Endodermal cell (in vitro differentiated cells): ENCODE data around the gene PPP4R1. TPM values are rescaled to one million over a fixed set of nuclear protein-coding genes. Genes with fewer than 3 reads are reported as not detected.

ENCODE experiments used
- DNase-seq: peaks from one replicate; pipeline ENCODE4 v3.0.0-alpha.2; 2017
- H3K27ac ChIP-seq: 2 replicates; pipeline ENCODE4 v1.5.1; 2013; ENCODE audit warnings: mild to moderate bottlenecking, low read depth, low read length, moderate library complexity
- H3K27me3 ChIP-seq: 2 replicates; pipeline ENCODE4 v1.6.1; 2013; ENCODE audit warnings: mild to moderate bottlenecking, low read length, moderate library complexity; ENCODE audit not compliant: insufficient read depth, control insufficient read depth, poor library complexity, severe bottlenecking
- H3K36me3 ChIP-seq: 2 replicates; pipeline ENCODE4 v1.7.0; 2013; ENCODE audit warnings: mild to moderate bottlenecking, low read length, moderate library complexity; ENCODE audit not compliant: control insufficient read depth, insufficient read depth
- H3K4me1 ChIP-seq: one replicate; pipeline ENCODE4 v1.7.0; 2013; ENCODE audit warnings: low read length; ENCODE audit not compliant: control insufficient read depth, insufficient read depth
- H3K4me3 ChIP-seq: 2 replicates; pipeline ENCODE4 v1.5.1; 2013; ENCODE audit warnings: mild to moderate bottlenecking, low read length, moderate library complexity
- H3K9ac ChIP-seq: 2 replicates; pipeline ENCODE4 v1.6.1; 2013; ENCODE audit warnings: mild to moderate bottlenecking, low read length, moderate library complexity; ENCODE audit not compliant: poor library complexity, severe bottlenecking; ENCODE audit errors: extremely low read depth
- H3K9me3 ChIP-seq: 2 replicates; pipeline ENCODE4 v1.6.1; 2013; ENCODE audit warnings: mild to moderate bottlenecking, low read length, moderate library complexity; ENCODE audit not compliant: control insufficient read depth
- H3K27ac Mint-ChIP-seq: 2 replicates; pipeline ENCODE4 v1.8.0; 2020; ENCODE audit warnings: mixed read lengths
- H3K27me3 Mint-ChIP-seq: 2 replicates; pipeline ENCODE4 v1.8.0; 2021; ENCODE audit warnings: mild to moderate bottlenecking, mixed read lengths; ENCODE audit not compliant: insufficient read depth
- H3K36me3 Mint-ChIP-seq: 2 replicates; pipeline ENCODE4 v1.8.0; 2020; ENCODE audit warnings: low read depth, mixed read lengths
- H3K4me1 Mint-ChIP-seq: 2 replicates; pipeline ENCODE4 v1.8.0; 2020; ENCODE audit warnings: mixed read lengths
- H3K4me3 Mint-ChIP-seq: 2 replicates; pipeline ENCODE4 v1.8.0; 2020; ENCODE audit warnings: mild to moderate bottlenecking, moderate library complexity, mixed read lengths
- H3K9me3 Mint-ChIP-seq: 2 replicates; pipeline ENCODE4 v1.8.0; 2020; ENCODE audit warnings: mild to moderate bottlenecking, mixed read lengths
- CTCF ChIP-seq: fragments of 200-600 bp; sonication (generic); conservative IDR thresholded peaks from 2 replicates; pipeline ENCODE4 v1.5.0; 2021; ENCODE audit warnings: antibody characterized with exemption, mild to moderate bottlenecking
- WGBS, 2 experiments: methylation state at CpG; one replicate each; pipeline versions ENCODE4 v1.1.5 to v1.1.7; 2013; ENCODE audit warnings: missing lambda C conversion rate in 2 of 2, mixed read lengths in 1 of 2; ENCODE audit not compliant: insufficient coverage in 1 of 2, insufficient read length in 1 of 2; 5-methylcytosine and 5-hydroxymethylcytosine counted together
- total RNA-seq, 2 donors: library from RNA; stranded (reverse); fragmentation: NEBNext Ultra II Directional in 1 of 2; extraction: Animal tissue kit (Norgen Biotek cat#: 25700) in 1 of 2; gene quantifications; 2 replicates in 1 of 2; 3 replicates in 1 of 2; pipeline ENCODE4 v1.2.1, GENCODE V29; 2021

Gene PPP4R1
- total RNA-seq, 2 donors from 2014 or later = 85.8 to 116 TPM

- H3K9me3 ChIP-seq = no peaks in the 10 kb centered on the region
- no peak overlapping the region for H3K9ac ChIP-seq
- peaks cover 33% of the 10 kb centered on the region for H3K36me3 ChIP-seq
- H3K4me1 ChIP-seq = no peaks in the 10 kb centered on the region
- no peak for TF ChIP-seq CTCF
- H3K27ac ChIP-seq = no peak overlapping the region
- Mint-ChIP-seq H3K27me3 (no peaks in the 10 kb centered on the region), H3K4me1 (no peaks in the 10 kb centered on the region), H3K4me3 (no peak overlapping the region), H3K36me3 (peaks cover 46% of the 10 kb centered on the region), H3K9me3 (no peaks in the 10 kb centered on the region), H3K27ac (no peak overlapping the region)
- 93 to 98% methylated on average over 5 to 6 of the region's 6 CpGs for WGBS, 2 experiments
- no peak overlapping the region for H3K4me3 ChIP-seq
- DNase-seq = no peak
- H3K27me3 ChIP-seq = no peaks in the 10 kb centered on the region
These were observed 76.7 kb downstream of the PPP4R1 start for GRCh38 chr18:9537677-9538076.

- H3K9ac ChIP-seq = no peak overlapping the region
- H3K36me3 Mint-ChIP-seq = peaks cover 53% of the 10 kb centered on the region
These were observed 77.8 kb downstream of the PPP4R1 start for GRCh38 chr18:9536354-9537152.

GRCh38 chr18:9535430-9535991, 78.8 kb downstream of the PPP4R1 start:
- no peak overlapping the region for H3K9ac ChIP-seq
- H3K27ac ChIP-seq = peak overlapping the region; percentile 82
- no peaks in the 10 kb centered on the region for H3K4me1 ChIP-seq
- Mint-ChIP-seq H3K4me3 (no peak overlapping the region), H3K4me1 (no peaks in the 10 kb centered on the region), H3K36me3 (peaks cover 62% of the 10 kb centered on the region), H3K27me3 (no peaks in the 10 kb centered on the region), H3K27ac (no peak overlapping the region), H3K9me3 (no peaks in the 10 kb centered on the region)
- no peak for TF ChIP-seq CTCF
- no peak for DNase-seq
- peaks cover 48% of the 10 kb centered on the region for H3K36me3 ChIP-seq
- WGBS, 2 experiments = 90 to 95% methylated on average over 20 to 27 of the region's 27 CpGs
- H3K9me3 ChIP-seq = no peaks in the 10 kb centered on the region
- no peak overlapping the region for H3K4me3 ChIP-seq
- H3K27me3 ChIP-seq = no peaks in the 10 kb centered on the region

More at GRCh38 chr18:9536354-9537152, 77.8 kb downstream of the PPP4R1 start:
- Mint-ChIP-seq H3K27me3 (no peaks in the 10 kb centered on the region), H3K4me3 (no peak overlapping the region), H3K4me1 (no peaks in the 10 kb centered on the region), H3K9me3 (no peaks in the 10 kb centered on the region), H3K27ac (no peak overlapping the region)
- Histone ChIP-seq H3K27me3 (no peaks in the 10 kb centered on the region), H3K4me1 (no peaks in the 10 kb centered on the region), H3K4me3 (no peak overlapping the region), H3K27ac (no peak overlapping the region), H3K9me3 (no peaks in the 10 kb centered on the region), H3K36me3 (peaks cover 41% of the 10 kb centered on the region)
- 94 to 97% methylated on average over 11 to 17 of the region's 24 CpGs for WGBS, 2 experiments
- no peak for TF ChIP-seq CTCF
- no peak for DNase-seq
